SHP77 (cell line): ENCODE data around the gene CD300LF.
A peak's percentile ranks its signal among the peaks of the same experiment; 100 is the strongest.

Experiments
- DNase-seq, 2 experiments: peaks; one replicate each; lab custom pipeline; 2025; lab: John Stamatoyannopoulos, UW

The CD300LF gene

GRCh38 chr17:74729866-74730265 is 17.1 kb upstream of the CD300LF start:
- no peak for DNase-seq

DNA sequence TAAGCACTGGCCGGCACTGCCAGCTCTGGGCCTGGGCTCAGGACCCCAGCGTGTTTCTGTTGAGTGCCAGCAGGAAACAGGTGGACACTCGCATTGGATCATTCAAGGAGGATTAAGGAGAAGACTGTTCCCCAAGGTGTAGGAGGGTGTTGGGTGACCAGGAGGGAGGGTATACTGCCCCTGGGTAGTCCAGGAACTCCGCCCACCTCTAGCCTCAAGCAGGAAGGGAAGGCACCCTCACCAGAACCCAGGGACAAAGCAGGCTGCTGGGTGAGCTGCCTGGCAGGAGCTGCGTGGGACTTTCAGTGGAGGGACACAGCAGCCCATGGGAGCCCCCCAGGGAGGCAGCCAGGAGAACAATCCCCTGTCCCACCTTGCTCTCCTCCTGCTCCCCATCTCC is 16.6 kb upstream of the CD300LF start:
- no peak for DNase-seq

GRCh38 chr17:74728702-74729075 is 16.0 kb upstream of the CD300LF start:
- no peak for DNase-seq

- DNase-seq, result no peak
Measured at GRCh38 chr17:74728033-74728701, 15.4 kb upstream of the CD300LF start.

GRCh38 chr17:74725111-74725510 is 12.4 kb upstream of the CD300LF start:
- no peak for DNase-seq

DNA sequence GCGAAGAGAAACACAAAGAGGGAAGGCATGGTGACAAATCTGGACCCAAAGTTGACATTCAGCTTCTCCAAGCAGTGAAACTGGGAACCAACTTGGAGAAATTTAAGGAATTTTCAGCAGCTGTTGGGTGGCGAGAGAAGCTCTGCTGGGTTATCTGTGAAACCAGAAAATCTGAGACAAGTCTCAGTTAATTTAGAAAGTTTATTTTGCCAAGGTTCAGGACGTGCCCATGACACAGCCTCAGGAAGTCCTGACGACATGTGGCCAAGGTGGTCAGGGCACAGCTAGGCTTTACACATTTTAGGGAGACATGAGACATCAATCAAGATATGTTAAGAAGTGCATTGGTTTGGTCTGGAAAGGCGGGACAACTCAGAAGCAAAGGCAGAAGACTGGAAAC is 11.2 kb upstream of the CD300LF start:
- DNase-seq, result no peak

GRCh38 chr17:74722782-74723181 is 10.1 kb upstream of the CD300LF start:
- DNase-seq, result no peak

- DNase-seq, result no peak
Measured at GRCh38 chr17:74720506-74720905, 7.8 kb upstream of the CD300LF start.

DNA sequence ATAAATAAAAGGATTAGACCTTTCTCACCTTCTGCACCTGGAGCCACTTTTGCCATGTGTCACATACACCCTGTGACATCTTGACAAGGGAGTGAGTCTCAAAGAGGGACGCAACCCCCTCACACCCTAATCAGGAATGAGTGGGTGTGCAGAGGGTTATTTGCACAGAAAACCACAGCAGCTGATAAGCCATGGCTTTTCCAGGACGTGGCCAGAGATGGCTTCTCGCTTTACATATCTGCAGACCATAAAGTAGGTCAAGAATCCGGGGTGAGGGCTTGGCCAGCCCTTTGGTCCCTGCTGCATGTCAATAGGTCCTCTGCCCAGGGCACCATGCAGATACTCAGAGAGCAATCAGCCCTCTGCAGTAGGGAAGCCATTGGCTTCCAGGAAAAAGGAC is 2.4 kb upstream of the CD300LF start:
- no peak for DNase-seq

- no peak for DNase-seq
Measured at GRCh38 chr17:74713171-74713755, 540 bp upstream of the CD300LF start.

- DNase-seq, result no peak
Measured at GRCh38 chr17:74712301-74712700, 422 bp downstream of the CD300LF start.

- no peak for DNase-seq
Measured at GRCh38 chr17:74711058-74711824, 1.5 kb downstream of the CD300LF start.

DNA sequence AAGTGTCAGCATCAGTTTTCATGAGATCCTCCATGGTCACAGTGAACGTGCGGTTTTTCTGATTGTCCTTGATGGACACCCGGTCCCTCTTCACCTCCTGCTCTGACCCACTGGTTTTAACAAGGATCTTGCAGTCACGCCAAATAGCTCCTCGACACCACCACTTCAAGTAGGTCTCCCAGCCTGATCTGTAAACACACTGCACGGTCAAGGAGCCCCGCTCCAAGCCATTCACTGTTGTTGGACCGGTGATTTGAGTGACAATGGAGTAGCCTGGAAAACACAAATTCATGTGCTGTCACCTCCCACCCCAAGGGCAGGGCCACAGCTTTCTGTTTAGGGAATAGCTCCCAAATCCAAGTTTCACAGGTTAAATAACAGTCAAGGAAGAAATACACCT is 8.2 kb downstream of the CD300LF start:
- no peak for DNase-seq

DNA sequence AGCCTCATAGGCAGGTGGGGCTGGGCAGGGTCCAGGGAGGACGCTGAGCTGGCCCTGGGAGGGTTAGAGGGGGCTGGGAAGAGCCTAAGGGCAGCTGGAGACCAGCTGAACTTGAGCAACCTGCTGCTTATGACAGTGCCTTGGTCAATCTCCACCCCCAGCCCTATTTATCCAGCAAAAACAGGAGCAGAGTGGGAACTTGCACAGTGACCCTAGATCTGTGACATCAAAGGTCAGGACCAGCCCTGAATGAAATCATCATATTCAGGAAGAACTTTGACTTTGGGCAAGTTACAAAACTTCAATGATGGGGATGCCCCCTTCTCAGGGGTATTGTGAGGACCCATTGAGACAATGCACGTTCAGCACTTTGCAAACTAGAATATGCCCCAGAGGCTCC is 9.4 kb downstream of the CD300LF start:
- no peak for DNase-seq

- no peak for DNase-seq
Measured at GRCh38 chr17:74702116-74702871, 10.4 kb downstream of the CD300LF start.

GRCh38 chr17:74699236-74699635 is 13.5 kb downstream of the CD300LF start:
- peak in 1 of 2 experiments; percentile 13 for DNase-seq

GRCh38 chr17:74698069-74698468 is 14.7 kb downstream of the CD300LF start:
- DNase-seq, result no peak

DNA sequence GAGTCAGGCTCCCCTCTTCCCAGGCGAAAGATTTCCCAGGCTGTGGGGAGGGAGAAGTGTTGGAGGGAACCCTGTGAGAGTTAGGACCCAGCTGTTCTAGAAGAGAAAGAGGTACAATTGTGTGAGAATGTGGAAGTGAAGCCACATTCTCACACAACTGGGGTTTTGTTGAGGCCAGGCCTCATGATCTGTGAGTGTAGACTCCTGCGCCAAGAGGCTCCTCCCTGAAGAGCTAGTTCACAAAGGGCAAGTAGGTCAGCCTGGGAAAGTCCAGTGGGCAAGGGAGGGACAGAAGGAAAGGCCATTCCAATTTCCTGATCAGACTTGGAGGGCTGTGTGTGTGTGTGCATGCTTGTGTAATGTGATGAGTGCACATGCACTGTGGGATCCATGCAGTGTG is 15.2 kb downstream of the CD300LF start:
- no peak for DNase-seq

DNA sequence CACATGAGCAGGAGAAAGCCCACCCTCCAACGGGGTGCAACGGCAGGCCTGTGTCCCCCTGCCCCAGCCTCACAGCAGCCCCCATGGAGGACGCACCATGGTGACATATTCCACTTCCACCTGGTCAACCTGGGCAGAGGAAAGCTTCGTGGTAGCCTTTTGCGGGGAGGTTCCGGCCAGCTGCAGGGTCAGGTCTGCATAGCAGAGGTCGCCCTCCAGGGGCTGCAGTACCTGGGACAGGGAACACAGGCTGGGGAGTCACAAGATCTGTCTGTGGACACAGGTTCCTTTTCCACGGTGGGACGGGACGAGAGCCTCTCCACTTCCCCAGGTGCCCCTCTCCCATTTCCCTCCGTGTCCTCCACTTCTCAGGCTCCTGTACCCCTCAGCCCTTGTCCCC is 17.1 kb downstream of the CD300LF start:
- no peak for DNase-seq

- no peak for DNase-seq
Measured at GRCh38 chr17:74694081-74694480, 18.6 kb downstream of the CD300LF start.

DNA sequence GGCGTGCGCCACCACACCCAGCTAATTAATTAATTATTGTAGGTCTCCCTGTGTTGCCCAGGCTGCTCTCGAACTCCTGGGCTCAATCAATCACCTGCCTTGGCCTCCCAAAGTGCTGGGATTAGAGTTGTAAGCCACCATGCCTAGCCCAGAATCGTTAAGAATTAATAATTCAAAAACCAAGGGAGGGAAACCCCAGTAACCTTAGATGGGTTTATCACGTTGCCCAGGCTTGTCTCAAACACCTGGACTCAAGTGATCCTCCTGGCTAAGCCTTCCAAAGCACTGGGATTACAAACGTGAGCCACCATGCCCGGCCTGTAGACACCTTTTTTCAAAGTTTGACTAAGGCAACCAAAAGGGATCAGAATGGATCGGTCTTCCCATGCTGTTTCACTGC is 21.6 kb downstream of the CD300LF start:
- DNase-seq, result no peak

- no peak for DNase-seq
Measured at GRCh38 chr17:74690409-74690825, 22.3 kb downstream of the CD300LF start.

- no peak for DNase-seq
Measured at GRCh38 chr17:74687886-74688285, 24.8 kb downstream of the CD300LF start.
